CD4-positive, alpha-beta T cell (primary cell): Measurements from ENCODE around the gene FOXD1. TPM values are rescaled to one million over a fixed set of nuclear protein-coding genes. Genes with fewer than 3 reads are reported as not detected.

Source experiments
- ATAC-seq: fragments of 200-7000 bp; cut with Tn5 transposase; one replicate; pipeline ENCODE4 v1.10.0; 2022; ENCODE audit warnings: mild to moderate bottlenecking; ENCODE audit not compliant: poor library complexity
- CTCF ChIA-PET: fragments of 350-600 bp; sonication (Branson Sonifier 250); formaldehyde crosslinking; loops from one replicate; lab custom pipeline; 2021; ENCODE audit warnings: antibody characterized with exemption, inconsistent platforms; lab: Charles Lee
- POLR2A ChIA-PET: fragments of 350-600 bp; sonication (Branson Sonifier 250); formaldehyde crosslinking; loops from one replicate; lab custom pipeline; 2021; ENCODE audit warnings: antibody characterized with exemption, inconsistent platforms; lab: Charles Lee
- DNase-seq, 14 experiments: peaks; one replicate each; pipeline ENCODE4 v3.0.0-alpha.2; 2013 to 2020; ENCODE audit warnings: mixed read lengths in 2 of 14
- H3K27ac ChIP-seq, 2 donors: one replicate each; pipeline versions ENCODE4 v1.5.1 to v1.7.0; 2013; ENCODE audit warnings: low read length in 2 of 2, low read depth in 1 of 2, mild to moderate bottlenecking in 1 of 2
- H3K27me3 ChIP-seq, 2 experiments: 1 replicate in 1 of 2; 2 replicates in 1 of 2; pipeline versions ENCODE4 v1.6.1 to v1.7.0; 2013; ENCODE audit warnings: low read length in 2 of 2, control low read depth in 1 of 2, mild to moderate bottlenecking in 1 of 2, moderate library complexity in 1 of 2; ENCODE audit not compliant: insufficient read depth in 2 of 2, control insufficient read depth in 1 of 2
- H3K36me3 ChIP-seq: one replicate; pipeline ENCODE4 v1.6.1; 2013; ENCODE audit warnings: low read length, control low read depth; ENCODE audit not compliant: insufficient read depth
- H3K4me1 ChIP-seq: one replicate; pipeline ENCODE4 v1.6.1; 2013; ENCODE audit warnings: low read length, control low read depth; ENCODE audit not compliant: insufficient read depth
- H3K4me3 ChIP-seq: one replicate; pipeline ENCODE4 v1.5.1; 2013; ENCODE audit warnings: mild to moderate bottlenecking, low read length, moderate library complexity
- H3K9me3 ChIP-seq, 2 experiments: 1 replicate in 1 of 2; 2 replicates in 1 of 2; pipeline versions ENCODE4 v1.6.1 to v1.7.0; 2013; ENCODE audit warnings: low read length in 2 of 2, mild to moderate bottlenecking in 2 of 2, control low read depth in 1 of 2, moderate library complexity in 1 of 2; ENCODE audit not compliant: control insufficient read depth in 1 of 2, insufficient read depth in 1 of 2
- H3K27ac Mint-ChIP-seq: one replicate; pipeline ENCODE4 v1.8.0; 2020; ENCODE audit warnings: mixed read lengths
- H3K27me3 Mint-ChIP-seq: one replicate; pipeline ENCODE4 v1.8.0; 2021; ENCODE audit warnings: mixed read lengths
- H3K36me3 Mint-ChIP-seq: one replicate; pipeline ENCODE4 v1.8.0; 2021; ENCODE audit warnings: low read depth, mixed read lengths
- H3K4me1 Mint-ChIP-seq: one replicate; pipeline ENCODE4 v1.8.0; 2021; ENCODE audit warnings: low read depth, mixed read lengths
- H3K4me3 Mint-ChIP-seq: one replicate; pipeline ENCODE4 v1.8.0; 2020; ENCODE audit warnings: mild to moderate bottlenecking, mixed read lengths
- H3K9me3 Mint-ChIP-seq: one replicate; pipeline ENCODE4 v1.8.0; 2020; ENCODE audit warnings: mixed read lengths
- intact Hi-C, 2 experiments: fragments of 100-400 bp; cut with DNase I in 1 of 2; cut with micrococcal nuclease in 1 of 2; formaldehyde crosslinking; loops; one replicate each; pipeline versions ENCODE4 v1.15.1 to v1.9.0; 2023 to 2025; cut with DNase I, micrococcal nuclease
- polyA plus RNA-seq, 2 donors: library from polyadenylated mRNA; unstranded; fragments of 120-200 nt; gene quantifications; one replicate each; pipeline ENCODE4 v1.2.1, GENCODE V29; 2013
- total RNA-seq, 174 experiments: library from RNA in 2 of 174; stranded (reverse) in 2 of 174; gene quantifications; one replicate each; pipeline ENCODE4 v1.2.3 and lab custom pipeline; 2021 to 2026
- TF ChIP-seq, protein P1 (sequence below): fragments of 200-600 bp; IDR thresholded peaks from one replicate; pipeline ENCODE4 v1.8.0; 2022; ENCODE audit warnings: antibody characterized with exemption, mild to moderate bottlenecking

The FOXD1 gene
- total RNA-seq = not detected
- polyA plus RNA-seq (2013, experiment 1 of 2) = 0.04 TPM
- polyA plus RNA-seq (2013, experiment 2 of 2) = 0.08 TPM
- 0 to 0.70 (median 0.04) reads per million in 172 experiments for total RNA-seq (lab: John Stamatoyannopoulos, UW)

DNA sequence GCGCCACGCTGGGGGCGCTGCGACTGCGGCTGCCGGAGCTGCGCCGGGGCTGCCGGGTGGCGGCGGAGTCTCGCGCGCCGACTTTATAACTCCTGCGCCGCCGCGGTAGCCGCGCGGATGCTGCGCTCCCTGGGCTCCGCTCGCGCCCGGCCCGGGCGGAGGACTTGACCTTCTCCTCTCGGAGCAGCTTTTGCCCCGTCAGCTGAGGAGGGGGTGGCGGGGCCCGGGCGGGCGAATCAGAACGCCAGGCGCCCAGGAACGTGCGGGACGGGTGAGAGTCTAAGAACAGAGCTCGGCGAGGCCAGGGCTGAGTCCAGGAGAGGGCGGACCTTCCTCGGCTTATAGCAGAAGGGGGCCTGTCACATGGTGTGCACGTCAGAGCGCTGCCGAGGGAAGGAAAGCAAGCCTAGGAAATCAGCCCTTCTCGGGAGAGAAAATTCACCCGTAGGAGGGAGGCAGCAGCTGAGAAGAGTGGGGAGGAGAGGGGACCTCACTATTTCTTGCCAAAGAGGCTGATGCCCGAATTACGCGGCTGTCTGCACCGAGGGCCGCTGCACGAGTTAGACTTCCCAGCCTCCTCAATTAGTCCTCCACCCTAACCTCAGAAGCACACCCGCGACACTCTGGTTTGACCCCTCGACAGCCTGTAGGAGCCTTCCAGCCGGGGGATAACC lies at the start of gene FOXD1:
FOXD1 (minus strand) TSS at position 315 of the 674 bp plus-strand sequence. CDS start 415 bp downstream, outside the sequence.
- CTCF ChIA-PET = interaction anchor here (1.3 kb wide), 1 partner anchor 41 kb away, joined by 3 read pairs; no protein-coding TSS in a partner anchor
- ATAC-seq = peak; percentile 29

DNA sequence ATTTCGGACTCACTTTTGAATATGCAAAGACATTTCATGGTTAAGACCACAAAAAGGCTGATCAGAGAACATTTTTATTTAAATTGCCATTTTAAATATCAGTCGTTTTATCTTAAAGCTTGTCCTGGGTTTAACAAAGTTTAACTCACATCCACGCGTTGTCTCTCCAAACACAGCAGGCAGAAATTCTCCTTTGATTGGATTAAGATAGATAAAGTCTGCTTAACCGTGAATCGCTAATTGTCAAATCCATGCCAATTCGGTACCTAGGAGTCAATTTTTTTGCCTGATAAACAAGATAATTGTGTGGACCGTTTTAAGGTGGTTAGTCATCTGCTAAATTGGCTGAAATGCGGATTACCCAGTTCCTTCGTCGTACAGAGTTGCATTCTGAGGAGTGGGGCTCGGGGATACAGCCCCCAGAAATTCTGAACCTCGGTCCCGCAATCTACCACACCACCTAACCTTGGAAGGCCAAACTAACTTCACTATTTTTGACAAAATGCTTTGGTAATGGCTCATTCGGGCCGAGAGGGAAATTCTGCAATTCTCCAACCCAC lies 49.0 kb upstream of the FOXD1 start:
- peaks cover 21% of the 10 kb centered on the region for H3K4me1 ChIP-seq
- Mint-ChIP-seq H3K27me3 (peaks cover 20% of the 10 kb centered on the region), H3K9me3 (no peaks in the 10 kb centered on the region), H3K36me3 (peaks cover 46% of the 10 kb centered on the region), H3K4me1 (peaks cover 44% of the 10 kb centered on the region), H3K4me3 (peak overlapping the region; percentile 99), H3K27ac (peak overlapping the region; percentile 100)
- peak overlapping the region; percentile 97 for H3K27ac ChIP-seq
- TF ChIP-seq, protein P1, sequence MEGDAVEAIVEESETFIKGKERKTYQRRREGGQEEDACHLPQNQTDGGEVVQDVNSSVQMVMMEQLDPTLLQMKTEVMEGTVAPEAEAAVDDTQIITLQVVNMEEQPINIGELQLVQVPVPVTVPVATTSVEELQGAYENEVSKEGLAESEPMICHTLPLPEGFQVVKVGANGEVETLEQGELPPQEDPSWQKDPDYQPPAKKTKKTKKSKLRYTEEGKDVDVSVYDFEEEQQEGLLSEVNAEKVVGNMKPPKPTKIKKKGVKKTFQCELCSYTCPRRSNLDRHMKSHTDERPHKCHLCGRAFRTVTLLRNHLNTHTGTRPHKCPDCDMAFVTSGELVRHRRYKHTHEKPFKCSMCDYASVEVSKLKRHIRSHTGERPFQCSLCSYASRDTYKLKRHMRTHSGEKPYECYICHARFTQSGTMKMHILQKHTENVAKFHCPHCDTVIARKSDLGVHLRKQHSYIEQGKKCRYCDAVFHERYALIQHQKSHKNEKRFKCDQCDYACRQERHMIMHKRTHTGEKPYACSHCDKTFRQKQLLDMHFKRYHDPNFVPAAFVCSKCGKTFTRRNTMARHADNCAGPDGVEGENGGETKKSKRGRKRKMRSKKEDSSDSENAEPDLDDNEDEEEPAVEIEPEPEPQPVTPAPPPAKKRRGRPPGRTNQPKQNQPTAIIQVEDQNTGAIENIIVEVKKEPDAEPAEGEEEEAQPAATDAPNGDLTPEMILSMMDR = no peak
- H3K9me3 ChIP-seq = no peaks in the 10 kb centered on the region
- no peak for DNase-seq
- POLR2A ChIA-PET = interaction anchor here (1.0 to 2.5 kb wide), 12 partner anchors 10 to 1739 kb away, joined by 3 to 22 read pairs (median 4); partner anchors contain the start of genes ANKRA2, ANKRD31, GFM2 and MRPS27
- intact Hi-C loops = loop anchor here (2.0 to 10.0 kb wide), 4 partner anchors 45 to 1175 kb away; partner anchors contain the start of genes MRPS27 (in 1 of the 2), PTCD2 (in 1 of the 2) and TNPO1 (in 1 of the 2)
- H3K27me3 ChIP-seq = peaks cover 0 to 9% of the 10 kb centered on the region in 2 experiments
- peak overlapping the region; percentile 88 for H3K4me3 ChIP-seq
- H3K36me3 ChIP-seq = peaks cover 19% of the 10 kb centered on the region
- ATAC-seq = no peak
- CTCF ChIA-PET = no interaction called here

More for the DNA sequence above, at the start of gene FOXD1:
- Histone ChIP-seq H3K27me3 (peaks cover 65 to 84% of the 10 kb centered on the region in 2 experiments), H3K4me1 (peaks cover 41% of the 10 kb centered on the region), H3K9me3 (peaks cover 5 to 41% of the 10 kb centered on the region in 2 experiments), H3K27ac (no peak within 1 kb of the TSS), H3K36me3 (no peaks in the 10 kb centered on the region), H3K4me3 (peak within 1 kb of the TSS; percentile 54)
- Mint-ChIP-seq H3K9me3 (peaks cover 2% of the 10 kb centered on the region), H3K27me3 (peaks cover 87% of the 10 kb centered on the region), H3K36me3 (peaks cover 6% of the 10 kb centered on the region), H3K27ac (peak within 1 kb of the TSS; percentile 68), H3K4me1 (peaks cover 20% of the 10 kb centered on the region), H3K4me3 (peak within 1 kb of the TSS; percentile 88)
- TF ChIP-seq, protein P1 = no peak
- peak in 6 of 14 experiments; percentile 26 to 63 (median 46) for DNase-seq
- intact Hi-C loops = loop anchor here in 1 of 2 experiments (2.0 kb wide), 1 partner anchor 492 kb away; the partner anchor contains the start of gene FCHO2
- POLR2A ChIA-PET = interaction anchor here (1.0 to 2.4 kb wide), 2 partner anchors 61 to 233 kb away, joined by 4 to 8 read pairs; no protein-coding TSS in a partner anchor

DNA sequence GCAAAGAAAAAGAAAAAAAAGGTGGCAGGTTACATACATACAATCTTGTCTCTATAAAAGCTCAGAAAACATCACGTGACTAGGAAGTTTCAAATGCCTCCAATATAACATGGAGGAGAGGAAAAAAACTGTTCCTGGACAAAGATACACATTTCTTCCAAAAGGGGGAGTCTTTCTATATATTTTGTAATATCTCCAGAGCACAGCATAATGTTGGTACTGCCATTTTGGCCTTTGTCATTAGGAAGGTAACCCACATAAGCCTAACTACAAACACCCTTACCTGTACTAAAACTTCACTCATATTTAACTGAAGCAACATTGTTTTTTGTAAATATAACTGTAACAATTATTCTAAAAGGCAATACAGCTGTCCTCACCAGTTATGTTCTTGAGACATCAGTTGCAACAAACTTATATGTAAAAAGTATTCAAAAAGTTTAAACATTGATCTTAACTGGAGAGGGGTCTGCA lies 48.4 kb upstream of the FOXD1 start:
- ChIA-PET POLR2A (interaction anchor here (1.5 kb wide), 1 partner anchor 10 kb away, joined by 7 read pairs; no protein-coding TSS in a partner anchor), CTCF (interaction anchor here (1.0 kb wide), 1 partner anchor 43 kb away, joined by 3 read pairs; no protein-coding TSS in a partner anchor)
- Histone ChIP-seq H3K27me3 (peaks cover 0 to 14% of the 10 kb centered on the region in 2 experiments), H3K9me3 (no peaks in the 10 kb centered on the region), H3K27ac (no peak overlapping the region), H3K4me3 (no peak overlapping the region), H3K4me1 (peaks cover 21% of the 10 kb centered on the region), H3K36me3 (peaks cover 14% of the 10 kb centered on the region)
- TF ChIP-seq, protein P1 = no peak
- Mint-ChIP-seq H3K4me3 (peak overlapping the region; percentile 99), H3K27me3 (peaks cover 23% of the 10 kb centered on the region), H3K36me3 (peaks cover 41% of the 10 kb centered on the region), H3K27ac (peak overlapping the region; percentile 100), H3K9me3 (no peaks in the 10 kb centered on the region), H3K4me1 (peaks cover 39% of the 10 kb centered on the region)
- DNase-seq = peak in 2 of 14 experiments; percentile 14 to 16
- ATAC-seq = no peak
- intact Hi-C loops = loop anchor here (5.0 to 10.0 kb wide), 3 partner anchors 45 to 1175 kb away; partner anchors contain the start of genes MRPS27 (in 1 of the 2), PTCD2 (in 1 of the 2) and TNPO1 (in 1 of the 2)
